Measurements from ENCODE around the gene STK10. TPM values are rescaled to one million over a fixed set of nuclear protein-coding genes. Genes with fewer than 3 reads are reported as not detected.

Gene STK10
- total and polyA plus RNA-seq, 9 of the 15 experiments (the other 6 are each of a cell fraction or from before 2014, with no cell fraction given): 0.30 to 6.7 (median 2.4) TPM

- H2AFZ ChIP-seq (ENCODE audit: low read depth, low read length): no peak overlapping the region
- in situ Hi-C loops (cut with MboI) (loop anchor here (10.0 kb wide), 1 partner anchor 352 kb away; the partner anchor contains the start of gene SH3PXD2B), intact Hi-C loops (cut with micrococcal nuclease) (loop anchor here (10.0 kb wide), 1 partner anchor 352 kb away; the partner anchor contains the start of gene SH3PXD2B)
- POLR2A ChIA-PET: interaction anchor here (0.6 kb wide), 1 partner anchor 315 kb away, joined by 3 read pairs; no protein-coding TSS in a partner anchor
- no TSS peak for BruUV-seq (replicated peaks)
- peaks cover 0 to 17% of the 10 kb centered on the region in 2 experiments; a peak in 2 of 5 replicates for H3K27me3 ChIP-seq (ENCODE audit: control insufficient read depth in 2 of 2, insufficient read depth in 2 of 2, low read length in 2 of 2)
- FAIRE-seq: no peak
- H3K4me1 ChIP-seq (replicated peaks in 1 of 2; ENCODE audit: control insufficient read depth in 2 of 2, insufficient read depth in 2 of 2, low read length in 2 of 2): peaks cover 13 to 32% of the 10 kb centered on the region in 2 experiments; a peak in 3 of 5 replicates
- H3K9me3 ChIP-seq (replicated peaks; ENCODE audit: control insufficient read depth, insufficient read depth, low read depth, low read length): no peaks in the 10 kb centered on the region
- 0 out of 2 replicates have a peak, but pooled peaks cover 4% of the 10 kb centered on the region for H4K20me1 ChIP-seq (replicated peaks; ENCODE audit: control insufficient read depth, insufficient read depth, low read length)
- H3K4me3 ChIP-seq: no peak overlapping the region
- H3K36me3 ChIP-seq (ENCODE audit: control insufficient read depth, insufficient read depth, low read length): no peaks in the 10 kb centered on the region
- 76% methylated on average over 20 of the region's 22 CpGs for WGBS (ENCODE audit: insufficient coverage, low coverage, missing lambda C conversion rate)
- DNase-seq (ENCODE audit: extremely low read depth in 1 of 4, low spot score in 3 of 4): no peak
- H3K79me2 ChIP-seq (ENCODE audit: control insufficient read depth, insufficient read depth, low read length): no peaks in the 10 kb centered on the region
- CTCF ChIA-PET (ENCODE audit: low intra/inter-chr PET ratio): no interaction called here
- no peak overlapping the region for H3K9ac ChIP-seq (ENCODE audit: insufficient read depth in 1 of 2, low read depth in 2 of 2, low read length in 2 of 2)
- H3K9me1 ChIP-seq (ENCODE audit: control insufficient read depth, insufficient read depth, low read length): no peaks in the 10 kb centered on the region
- H3K4me2 ChIP-seq (ENCODE audit: insufficient read depth, low read length): no peak overlapping the region
- H3K27ac ChIP-seq (ENCODE audit: extremely low read depth, low read depth, low read length): no peak overlapping the region
- ATAC-seq: no peak
- TF ChIP-seq ETV6 (IDR thresholded peaks at IDR 0.05; ENCODE audit: borderline replicate concordance in 1 of 2, low read depth in 2 of 2, low read length in 1 of 2): no peak
- TF ChIP-seq ETV6 (CRISPR knock-in tag; IDR thresholded peaks at IDR 0.05; ENCODE audit: borderline replicate concordance): no peak
- TF ChIP-seq, protein P1, sequence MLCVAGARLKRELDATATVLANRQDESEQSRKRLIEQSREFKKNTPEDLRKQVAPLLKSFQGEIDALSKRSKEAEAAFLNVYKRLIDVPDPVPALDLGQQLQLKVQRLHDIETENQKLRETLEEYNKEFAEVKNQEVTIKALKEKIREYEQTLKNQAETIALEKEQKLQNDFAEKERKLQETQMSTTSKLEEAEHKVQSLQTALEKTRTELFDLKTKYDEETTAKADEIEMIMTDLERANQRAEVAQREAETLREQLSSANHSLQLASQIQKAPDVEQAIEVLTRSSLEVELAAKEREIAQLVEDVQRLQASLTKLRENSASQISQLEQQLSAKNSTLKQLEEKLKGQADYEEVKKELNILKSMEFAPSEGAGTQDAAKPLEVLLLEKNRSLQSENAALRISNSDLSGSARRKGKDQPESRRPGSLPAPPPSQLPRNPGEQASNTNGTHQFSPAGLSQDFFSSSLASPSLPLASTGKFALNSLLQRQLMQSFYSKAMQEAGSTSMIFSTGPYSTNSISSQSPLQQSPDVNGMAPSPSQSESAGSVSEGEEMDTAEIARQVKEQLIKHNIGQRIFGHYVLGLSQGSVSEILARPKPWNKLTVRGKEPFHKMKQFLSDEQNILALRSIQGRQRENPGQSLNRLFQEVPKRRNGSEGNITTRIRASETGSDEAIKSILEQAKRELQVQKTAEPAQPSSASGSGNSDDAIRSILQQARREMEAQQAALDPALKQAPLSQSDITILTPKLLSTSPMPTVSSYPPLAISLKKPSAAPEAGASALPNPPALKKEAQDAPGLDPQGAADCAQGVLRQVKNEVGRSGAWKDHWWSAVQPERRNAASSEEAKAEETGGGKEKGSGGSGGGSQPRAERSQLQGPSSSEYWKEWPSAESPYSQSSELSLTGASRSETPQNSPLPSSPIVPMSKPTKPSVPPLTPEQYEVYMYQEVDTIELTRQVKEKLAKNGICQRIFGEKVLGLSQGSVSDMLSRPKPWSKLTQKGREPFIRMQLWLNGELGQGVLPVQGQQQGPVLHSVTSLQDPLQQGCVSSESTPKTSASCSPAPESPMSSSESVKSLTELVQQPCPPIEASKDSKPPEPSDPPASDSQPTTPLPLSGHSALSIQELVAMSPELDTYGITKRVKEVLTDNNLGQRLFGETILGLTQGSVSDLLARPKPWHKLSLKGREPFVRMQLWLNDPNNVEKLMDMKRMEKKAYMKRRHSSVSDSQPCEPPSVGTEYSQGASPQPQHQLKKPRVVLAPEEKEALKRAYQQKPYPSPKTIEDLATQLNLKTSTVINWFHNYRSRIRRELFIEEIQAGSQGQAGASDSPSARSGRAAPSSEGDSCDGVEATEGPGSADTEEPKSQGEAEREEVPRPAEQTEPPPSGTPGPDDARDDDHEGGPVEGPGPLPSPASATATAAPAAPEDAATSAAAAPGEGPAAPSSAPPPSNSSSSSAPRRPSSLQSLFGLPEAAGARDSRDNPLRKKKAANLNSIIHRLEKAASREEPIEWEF (CRISPR knock-in tag; IDR thresholded peaks at IDR 0.05): no peak
- TF ChIP-seq DEAF1 (CRISPR knock-in tag; IDR thresholded peaks at IDR 0.05): no peak
- no peak for TF ChIP-seq SRSF9 (IDR thresholded peaks at IDR 0.05; ENCODE audit: borderline replicate concordance, low read depth, low read length)
- TF ChIP-seq STAT5A (IDR thresholded peaks at IDR 0.05; ENCODE audit: borderline replicate concordance, low read length): no peak
- TF ChIP-seq ETV5 (CRISPR knock-in tag; IDR thresholded peaks at IDR 0.05; ENCODE audit: low read depth): no peak
- no peak for TF ChIP-seq YBX1 (IDR thresholded peaks at IDR 0.05)
- TF ChIP-seq PPARD (CRISPR knock-in tag; IDR thresholded peaks at IDR 0.05): no peak
- TF ChIP-seq USF2 (CRISPR knock-in tag; IDR thresholded peaks at IDR 0.05): no peak
- TF ChIP-seq GTF2B (IDR thresholded peaks at IDR 0.05; ENCODE audit: extremely low read depth, insufficient read length): no peak
- no peak for TF ChIP-seq MYNN (IDR thresholded peaks at IDR 0.05)
- TF ChIP-seq MYNN (CRISPR knock-in tag; IDR thresholded peaks at IDR 0.05): no peak
- no peak for TF ChIP-seq PHF21A (IDR thresholded peaks at IDR 0.05; ENCODE audit: borderline replicate concordance, low read depth)
Measured at GRCh38 chr5:172102218-172102870, 85.7 kb downstream of the STK10 start.
